NT2/D1 (cell line): ENCODE results near the gene PRKCH.

Experiments
- DNase-seq: peaks from one replicate; pipeline ENCODE4 v3.0.0-alpha.2; 2011; ENCODE audit warnings: low read depth, low spot score
- H3K27me3 ChIP-seq: 2 replicates; pipeline ENCODE4 v1.6.0; 2011; ENCODE audit warnings: mild to moderate bottlenecking; ENCODE audit not compliant: insufficient read length, insufficient read depth
- H3K36me3 ChIP-seq: 2 replicates; pipeline ENCODE4 v1.6.1; 2011; ENCODE audit warnings: mild to moderate bottlenecking, low read length, mixed read lengths; ENCODE audit not compliant: insufficient read depth, insufficient read length
- H3K4me1 ChIP-seq: 2 replicates; pipeline ENCODE4 v1.5.1; 2011; ENCODE audit not compliant: insufficient read depth, insufficient read length
- H3K4me3 ChIP-seq: 2 replicates; pipeline ENCODE4 v1.5.1; 2011; ENCODE audit warnings: low read depth; ENCODE audit not compliant: insufficient read length
- H3K9ac ChIP-seq: 2 replicates; pipeline ENCODE4 v1.6.0; 2011; ENCODE audit warnings: low read depth; ENCODE audit not compliant: insufficient read length
- H3K9me3 ChIP-seq: 2 replicates; pipeline ENCODE4 v1.5.1; 2011; ENCODE audit warnings: mild to moderate bottlenecking, low read length; ENCODE audit not compliant: insufficient read depth
- SUZ12 ChIP-seq: IDR thresholded peaks from 2 replicates; pipeline ENCODE4 v1.6.1; 2011; ENCODE audit not compliant: insufficient read length, insufficient read depth; ENCODE audit errors: extremely low read depth
- YY1 ChIP-seq: IDR thresholded peaks from 2 replicates; pipeline ENCODE4 v1.6.1; 2011; ENCODE audit not compliant: insufficient read length, insufficient read depth
- ZNF274 ChIP-seq: IDR thresholded peaks from 2 replicates; pipeline ENCODE4 v1.6.1; 2011; ENCODE audit warnings: mild to moderate bottlenecking, low read depth, low read length

The PRKCH gene

DNA sequence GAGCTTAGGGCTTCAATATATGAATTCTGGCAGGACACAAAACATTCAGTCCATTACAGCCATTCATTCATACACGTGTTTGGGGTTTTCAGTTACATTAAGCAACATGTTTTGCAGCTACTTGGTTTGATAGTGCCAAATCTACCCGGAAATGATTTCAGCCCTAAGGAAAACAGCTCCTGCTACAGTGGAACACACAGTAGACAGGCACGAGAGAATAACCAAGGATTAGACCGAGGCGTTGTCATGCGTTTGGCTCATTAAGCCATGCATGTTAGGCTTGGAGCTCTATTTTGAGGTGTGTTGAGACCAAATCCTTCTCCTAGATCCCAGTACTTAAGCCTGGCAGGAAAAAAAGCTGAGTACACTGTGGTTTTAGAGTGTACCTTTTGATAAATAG, 177.4 kb downstream of the PRKCH start:
- H3K9me3 ChIP-seq = no peaks in the 10 kb centered on the region
- no peaks in the 10 kb centered on the region for H3K27me3 ChIP-seq
- H3K36me3 ChIP-seq = no peaks in the 10 kb centered on the region
- H3K9ac ChIP-seq = no peak overlapping the region
- peaks cover 6% of the 10 kb centered on the region for H3K4me1 ChIP-seq
- no peak for DNase-seq
- H3K4me3 ChIP-seq = no peak overlapping the region
- TF ChIP-seq SUZ12 = no peak
- no peak for TF ChIP-seq YY1
- TF ChIP-seq ZNF274 = no peak

DNA sequence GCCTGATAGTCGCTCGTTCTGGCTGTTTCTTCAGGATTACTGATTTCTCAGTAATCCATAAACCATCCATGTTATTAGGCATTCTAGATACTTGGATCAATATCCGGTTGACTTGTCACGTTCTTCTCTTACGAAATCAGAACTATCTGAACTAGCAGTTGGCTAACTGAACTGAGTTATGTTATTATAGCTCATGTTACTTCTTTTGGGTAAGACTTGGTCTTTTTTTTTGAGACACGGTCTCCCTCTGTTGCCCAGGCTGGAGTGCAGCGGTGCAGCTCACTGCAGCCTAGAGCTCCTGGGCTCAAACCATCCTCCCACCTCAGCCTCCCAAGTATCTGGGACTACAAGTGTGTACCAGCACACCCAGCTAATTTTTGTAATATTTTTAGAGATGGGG, 178.6 kb downstream of the PRKCH start:
- H3K4me3 ChIP-seq = no peak overlapping the region
- H3K27me3 ChIP-seq = no peaks in the 10 kb centered on the region
- no peak for TF ChIP-seq SUZ12
- no peak for TF ChIP-seq ZNF274
- no peak for TF ChIP-seq YY1
- H3K36me3 ChIP-seq = no peaks in the 10 kb centered on the region
- H3K4me1 ChIP-seq = peaks cover 6% of the 10 kb centered on the region
- no peak overlapping the region for H3K9ac ChIP-seq
- no peak for DNase-seq
- H3K9me3 ChIP-seq = no peaks in the 10 kb centered on the region

DNA sequence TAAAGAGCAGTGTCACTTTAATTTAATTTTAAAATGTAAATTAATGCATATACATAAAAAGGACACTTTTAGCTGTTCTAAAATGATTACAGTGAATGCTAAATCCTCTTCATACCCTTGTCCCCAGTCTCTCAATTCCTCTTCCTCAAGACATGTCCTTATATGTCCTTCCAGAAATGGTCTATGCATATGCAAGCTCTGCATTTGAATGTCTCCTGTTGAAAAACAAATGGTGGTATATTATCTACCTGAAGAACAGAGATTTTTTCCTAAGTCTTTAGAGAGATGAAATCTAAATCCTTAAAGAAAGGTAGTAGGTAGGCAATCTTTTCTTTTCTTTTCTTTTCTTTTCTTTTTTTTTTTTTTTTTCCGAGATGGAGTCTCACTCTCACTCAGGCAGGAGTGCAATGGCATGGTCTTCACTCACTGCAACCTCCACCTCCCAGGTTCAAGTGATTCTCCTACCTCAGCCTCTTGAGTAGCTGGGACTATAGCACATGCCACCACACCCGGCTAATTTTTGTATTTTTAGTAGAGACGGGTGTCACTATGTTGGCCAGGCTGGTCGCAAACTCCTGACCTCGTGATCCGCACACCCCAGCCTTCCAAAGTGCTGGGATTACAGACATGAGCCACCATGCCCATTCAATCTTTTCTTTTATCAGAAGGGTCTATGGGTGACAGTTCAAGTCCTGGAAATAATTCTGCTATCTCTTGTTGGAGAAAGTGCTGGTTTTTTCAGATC, 180.5 kb downstream of the PRKCH start:
- Histone ChIP-seq H3K9me3 (no peaks in the 10 kb centered on the region), H3K4me3 (no peak overlapping the region), H3K36me3 (no peaks in the 10 kb centered on the region), H3K27me3 (no peaks in the 10 kb centered on the region), H3K4me1 (peaks cover 6% of the 10 kb centered on the region), H3K9ac (no peak overlapping the region)
- DNase-seq = no peak
- TF ChIP-seq YY1 (no peak), SUZ12 (no peak), ZNF274 (no peak)

DNA sequence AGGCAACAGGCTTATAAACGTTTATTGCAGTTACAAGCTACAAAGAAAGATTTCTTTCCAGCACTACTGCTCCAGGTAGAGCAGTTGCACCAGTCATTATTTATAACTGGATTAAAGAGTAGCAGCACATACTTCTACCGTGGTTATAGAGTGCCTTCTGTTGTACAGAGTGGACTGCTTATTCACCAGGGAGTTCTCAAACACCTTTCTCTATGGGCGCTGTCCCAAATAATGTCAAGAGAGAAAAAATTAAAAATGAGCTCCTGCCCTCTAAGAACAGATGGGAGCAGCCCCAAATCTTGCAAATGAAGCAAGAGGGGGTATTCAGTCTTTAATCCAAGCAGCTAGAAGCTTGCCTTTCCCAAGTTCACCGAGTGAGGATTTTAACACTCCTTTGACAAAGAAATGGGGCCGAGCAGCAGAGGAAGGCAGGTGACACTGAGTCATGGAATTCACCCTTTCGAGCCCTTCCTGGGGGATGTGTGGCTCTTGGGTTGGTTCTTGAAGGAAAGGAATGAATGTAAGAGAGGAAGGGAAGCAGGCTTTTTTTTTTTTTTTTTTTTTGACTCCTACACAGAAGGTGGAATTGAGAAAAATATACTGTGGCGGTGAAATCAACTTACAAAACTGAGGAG, 181.2 kb downstream of the PRKCH start:
- Histone ChIP-seq H3K36me3 (no peaks in the 10 kb centered on the region), H3K4me3 (no peak overlapping the region), H3K27me3 (no peaks in the 10 kb centered on the region), H3K9ac (no peak overlapping the region), H3K4me1 (peaks cover 6% of the 10 kb centered on the region), H3K9me3 (no peaks in the 10 kb centered on the region)
- no peak for DNase-seq
- no peak for TF ChIP-seq SUZ12
- TF ChIP-seq YY1 = no peak
- TF ChIP-seq ZNF274 = no peak

DNA sequence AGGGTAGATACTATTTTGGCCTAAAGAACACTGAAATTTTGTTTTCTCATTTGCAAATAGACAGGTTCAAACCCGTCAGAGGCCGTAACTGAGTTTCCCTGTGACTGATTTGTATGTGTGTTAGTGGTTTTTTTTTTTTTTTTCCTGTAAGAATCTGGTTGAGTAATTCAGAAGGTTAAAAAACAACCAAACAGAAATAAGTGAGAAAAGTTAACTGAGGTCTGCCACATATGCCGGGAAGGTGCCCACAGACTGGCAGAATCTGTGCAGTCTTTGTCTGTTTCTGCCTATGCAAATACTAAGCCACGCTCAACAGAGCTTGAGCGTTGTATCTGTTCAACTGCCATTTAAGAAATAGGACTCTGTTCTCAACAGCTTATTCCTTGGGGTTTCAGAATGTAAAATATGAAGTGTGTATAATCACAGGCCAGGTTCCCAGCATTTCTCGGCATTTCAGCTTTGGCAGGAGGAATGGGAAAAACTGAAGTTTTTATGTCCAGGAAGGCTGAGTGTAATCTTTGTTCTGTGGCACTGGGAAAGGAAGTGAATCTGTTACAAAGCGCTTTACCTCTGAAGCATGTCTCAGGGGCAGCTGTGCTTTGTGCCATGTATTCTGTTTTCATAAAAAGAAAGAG, 181.9 kb downstream of the PRKCH start:
- Histone ChIP-seq H3K9ac (no peak overlapping the region), H3K36me3 (no peaks in the 10 kb centered on the region), H3K27me3 (no peaks in the 10 kb centered on the region), H3K4me3 (no peak overlapping the region), H3K9me3 (no peaks in the 10 kb centered on the region), H3K4me1 (peaks cover 6% of the 10 kb centered on the region)
- no peak for DNase-seq
- TF ChIP-seq SUZ12 = no peak

DNA sequence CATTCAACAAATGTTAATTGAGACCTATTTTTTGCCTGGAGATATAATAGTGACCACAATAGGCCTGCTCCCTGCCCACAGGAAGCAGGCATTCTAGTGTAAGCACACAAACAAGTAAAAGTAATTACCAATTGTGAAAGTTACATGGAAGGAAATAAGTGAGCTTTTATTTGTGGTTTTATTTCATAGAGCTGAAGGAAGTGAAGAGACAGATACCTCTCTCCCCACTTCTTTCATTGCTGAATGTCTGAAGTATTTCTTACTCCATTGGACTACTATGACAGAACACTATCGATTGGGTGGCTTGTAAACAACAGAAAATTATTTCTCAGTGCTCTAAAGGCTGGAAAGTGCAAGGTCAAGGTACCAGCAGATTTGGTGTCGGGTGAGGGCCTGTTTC, 183.5 kb downstream of the PRKCH start:
- no peak overlapping the region for H3K9ac ChIP-seq
- no peaks in the 10 kb centered on the region for H3K36me3 ChIP-seq
- no peaks in the 10 kb centered on the region for H3K9me3 ChIP-seq
- H3K27me3 ChIP-seq = no peaks in the 10 kb centered on the region
- no peak overlapping the region for H3K4me3 ChIP-seq
- DNase-seq = no peak
- TF ChIP-seq YY1 (no peak), SUZ12 (no peak), ZNF274 (no peak)
- H3K4me1 ChIP-seq = peaks cover 4% of the 10 kb centered on the region
